Measurements from ENCODE around the gene MYOC. TPM values are rescaled to one million over a fixed set of nuclear protein-coding genes. Genes with fewer than 3 reads are reported as not detected.

MYOC gene
- total RNA-seq, 1 experiment from 2014 or later = not detected

- TF ChIP-seq CBX3 (IDR thresholded peaks at IDR 0.05; ENCODE audit: low read depth) (no peak), POLR2A (IDR thresholded peaks at IDR 0.05; ENCODE audit: borderline replicate concordance, extremely low read depth, insufficient read depth, insufficient read length) (no peak), RAD21 (IDR thresholded peaks at IDR 0.05; ENCODE audit: low read depth) (no peak), EZH2 (IDR thresholded peaks at IDR 0.05) (no peak), ZNF274 (IDR thresholded peaks at IDR 0.05; ENCODE audit: low read depth, low read length) (no peak), REST (IDR thresholded peaks at IDR 0.05; ENCODE audit: low read depth) (no peak), CEBPB (IDR thresholded peaks at IDR 0.05; ENCODE audit: low read depth) (no peak), EZH2phosphoT487 (IDR thresholded peaks at IDR 0.05; ENCODE audit: borderline replicate concordance) (no peak), SRF (IDR thresholded peaks at IDR 0.05; ENCODE audit: low read depth) (no peak), JUND (IDR thresholded peaks at IDR 0.05) (no peak), ELF1 (IDR thresholded peaks at IDR 0.05; ENCODE audit: borderline replicate concordance, low read depth) (no peak), YY1 (IDR thresholded peaks at IDR 0.05; ENCODE audit: extremely low read depth, insufficient replicate concordance, low read depth, low read length) (no peak), EGR1 (IDR thresholded peaks at IDR 0.05; ENCODE audit: low read depth) (no peak)
- H3K4me3 ChIP-seq (replicated peaks in 1 of 2; ENCODE audit: low read depth in 1 of 2, low read length in 2 of 2) = no peak overlapping the region
- no peaks in the 10 kb centered on the region for H3K79me2 ChIP-seq (ENCODE audit: insufficient read depth, low read length)
- no TSS peak for BruUV-seq (replicated peaks)
- H3K4me1 ChIP-seq (ENCODE audit: control insufficient read depth in 1 of 2, insufficient read depth in 2 of 2, low read length in 2 of 2) = no peaks in the 10 kb centered on the region
- intact Hi-C loops (cut with micrococcal nuclease) = no loop called here
- H3K27me3 ChIP-seq (ENCODE audit: insufficient read depth, low read length) = no peaks in the 10 kb centered on the region
- ChIA-PET CTCF (no interaction called here), RAD21 (ENCODE audit: low non-redundant PET in 1 of 2, low total read pairs in 2 of 2, uncharacterized antibody in 2 of 2, unreplicated experiment in 2 of 2) (no interaction called here), POLR2A (no interaction called here)
- no peak overlapping the region for H3K9ac ChIP-seq (ENCODE audit: low read length)
- ATAC-seq (no peak), DNase-seq (ENCODE audit: low read depth, low spot score) (no peak)
- no peak overlapping the region for H3K4me2 ChIP-seq (ENCODE audit: low read length)
- no peak overlapping the region for H2AFZ ChIP-seq (ENCODE audit: low read depth, low read length, poor library complexity, severe bottlenecking)
- H3K9me2 ChIP-seq (ENCODE audit: insufficient read depth) = no peaks in the 10 kb centered on the region
- no peaks in the 10 kb centered on the region for H4K20me1 ChIP-seq (ENCODE audit: insufficient read depth)
- H3K9me3 ChIP-seq (ENCODE audit: control insufficient read depth in 1 of 2, insufficient read depth in 1 of 2, low read depth in 1 of 2, low read length in 2 of 2) = no peaks in the 10 kb centered on the region
- H3K27ac ChIP-seq (ENCODE audit: low read depth, low read length) = no peak overlapping the region
- H3K36me3 ChIP-seq (ENCODE audit: control insufficient read depth in 1 of 2, insufficient read depth in 2 of 2, low read length in 2 of 2) = no peaks in the 10 kb centered on the region
Measured at GRCh38 chr1:171637928-171638576, 14.4 kb downstream of the MYOC start.
